OCI-LY7 (cell line): ENCODE results near the gene FAM89B. TPM values are rescaled to one million over a fixed set of nuclear protein-coding genes. Genes with fewer than 3 reads are reported as not detected.

Source experiments
- BruUV-seq: library from RNA; stranded (reverse); fragments of 400-500 nt; replicated peaks from 2 replicates; lab custom pipeline; 2021; lab: Mats Ljungman, UMichigan
- CTCF ChIA-PET: fragments of 300-600 bp; sonication (Branson Sonifier 250); formaldehyde crosslinking; loops from one replicate; lab custom pipeline; 2022; ENCODE audit warnings: antibody characterized with exemption; ENCODE audit not compliant: unreplicated experiment; lab: Charles Lee
- POLR2A ChIA-PET: fragments of 300-600 bp; sonication (Branson Sonifier 250); formaldehyde crosslinking; loops from one replicate; lab custom pipeline; 2022; ENCODE audit warnings: antibody characterized with exemption; lab: Charles Lee
- DNase-seq: peaks from one replicate; pipeline ENCODE4 v3.0.0-alpha.2; 2015; ENCODE audit warnings: low spot score
- H2AFZ ChIP-seq: fragments of 200-600 bp; sonication (generic), shearing (Covaris generic); 2 replicates; pipeline ENCODE4 v1.6.1; 2014; ENCODE audit warnings: mild to moderate bottlenecking, antibody characterized with exemption, low read length, moderate library complexity
- H3K27ac ChIP-seq: fragments of 200-600 bp; sonication (generic); 2 replicates; pipeline ENCODE4 v1.5.1; 2014; ENCODE audit warnings: mixed run types, low read depth, mild to moderate bottlenecking, moderate library complexity, low read length, inconsistent platforms; ENCODE audit not compliant: poor library complexity, severe bottlenecking
- H3K36me3 ChIP-seq: fragments of 200-600 bp; sonication (generic); 2 replicates; pipeline ENCODE4 v1.6.1; 2014; ENCODE audit warnings: mild to moderate bottlenecking, antibody characterized with exemption, low read length, moderate library complexity, mixed read lengths; ENCODE audit not compliant: insufficient read depth
- H3K4me1 ChIP-seq: fragments of 200-600 bp; sonication (generic); 2 replicates; pipeline ENCODE4 v1.5.1; 2014; ENCODE audit warnings: mild to moderate bottlenecking, low read length; ENCODE audit not compliant: insufficient read depth, poor library complexity, severe bottlenecking
- H3K4me2 ChIP-seq: fragments of 200-600 bp; sonication (generic); 2 replicates; pipeline ENCODE4 v1.6.1; 2014; ENCODE audit warnings: mild to moderate bottlenecking, low read length
- H3K4me3 ChIP-seq: fragments of 200-600 bp; sonication (generic); 2 replicates; pipeline ENCODE4 v1.5.1; 2014; ENCODE audit warnings: mild to moderate bottlenecking, low read depth, low read length; ENCODE audit not compliant: poor library complexity, severe bottlenecking
- H3K79me2 ChIP-seq: fragments of 200-600 bp; sonication (generic); 2 replicates; pipeline ENCODE4 v1.6.1; 2016; ENCODE audit warnings: low read depth, mild to moderate bottlenecking, low read length, moderate library complexity, mixed read lengths; ENCODE audit not compliant: insufficient read depth
- H3K9me2 ChIP-seq: fragments of 200-600 bp; sonication (generic); 2 replicates; pipeline ENCODE4 v1.6.1; 2016; ENCODE audit warnings: mild to moderate bottlenecking, low read length, mixed read lengths; ENCODE audit not compliant: insufficient read depth
- H3K9me3 ChIP-seq: fragments of 200-600 bp; sonication (generic); 2 replicates; pipeline ENCODE4 v1.6.1; 2014; ENCODE audit warnings: mild to moderate bottlenecking, mixed run types, low read length, mixed read lengths
- H4K20me1 ChIP-seq: fragments of 200-600 bp; sonication (generic); 2 replicates; pipeline ENCODE4 v1.6.1; 2014; ENCODE audit warnings: mild to moderate bottlenecking, antibody characterized with exemption, low read length, moderate library complexity, mixed read lengths; ENCODE audit not compliant: insufficient read depth
- EZH2phosphoT487 ChIP-seq: fragments of 200-600 bp; sonication (generic); IDR thresholded peaks from 2 replicates; pipeline ENCODE4 v1.6.1; 2018; ENCODE audit warnings: low read depth, borderline replicate concordance, mild to moderate bottlenecking, mixed run types, antibody characterized with exemption, low read length, moderate library complexity, mixed read lengths
- intact Hi-C: fragments of 100-400 bp; cut with micrococcal nuclease; formaldehyde crosslinking; loops from one replicate; pipeline ENCODE4 v1.10.0; 2022; ENCODE audit not compliant: unreplicated experiment
- total RNA-seq, 2 experiments: library from RNA; depleted of rRNA in 1 of 2; stranded (reverse); fragments of >200 nt in 1 of 2; shearing (Covaris generic) in 1 of 2; gene quantifications; 2 replicates each; pipeline ENCODE4 v1.2.3, GENCODE V29; 2014 to 2022
- TF ChIP-seq, protein P1 (sequence below): fragments of 200-600 bp; sonication (generic); conservative IDR thresholded peaks from 2 replicates; pipeline ENCODE4 v1.5.1; 2014; ENCODE audit warnings: mild to moderate bottlenecking, antibody characterized with exemption, low read length, moderate library complexity, mixed read lengths

The FAM89B gene
- total RNA-seq, 2 experiments from 2014 or later = 17.9 to 26.4 TPM

DNA sequence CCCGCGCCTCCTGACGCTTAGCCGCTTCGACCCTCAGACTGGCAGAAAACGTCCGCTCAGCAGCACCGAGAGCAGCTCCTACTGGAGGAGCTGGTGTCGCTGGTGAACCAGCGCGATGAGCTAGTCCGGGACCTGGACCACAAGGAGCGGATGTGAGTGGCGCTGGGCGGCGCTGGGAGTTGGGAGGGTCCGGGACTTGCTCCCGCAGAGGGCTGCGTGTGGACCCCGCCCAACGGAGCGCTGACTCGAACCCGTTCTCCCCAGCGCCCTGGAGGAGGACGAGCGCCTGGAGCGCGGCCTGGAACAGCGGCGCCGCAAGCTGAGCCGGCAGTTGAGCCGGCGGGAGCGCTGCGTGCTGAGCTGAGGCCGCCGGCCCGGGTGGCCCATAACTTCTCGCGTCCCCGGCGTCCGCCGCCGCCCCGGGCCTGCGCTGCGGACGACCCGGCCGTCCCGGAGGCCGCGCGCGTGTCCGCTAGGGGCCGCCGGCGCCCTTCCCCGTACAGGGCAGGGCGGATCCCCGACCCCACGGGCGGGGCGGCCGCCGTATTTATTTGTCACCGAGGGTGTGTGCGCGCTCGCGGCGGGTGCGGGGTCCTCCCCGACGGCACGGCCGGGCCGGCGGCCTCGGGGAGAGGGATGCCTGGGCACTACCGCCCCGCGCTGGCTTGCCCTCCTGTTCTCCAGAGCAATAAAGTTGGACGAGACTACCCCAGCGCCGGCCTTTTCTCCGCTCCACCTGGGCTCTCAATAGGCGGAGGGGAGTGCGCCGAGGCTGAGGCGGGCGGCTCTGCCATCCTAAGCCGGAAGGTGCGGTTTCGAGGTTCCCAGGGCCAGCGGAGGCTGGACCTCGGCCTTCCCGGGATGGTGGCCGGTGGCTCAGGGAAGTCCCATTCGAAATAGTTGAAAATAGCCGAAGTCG, 19.9 kb downstream of the FAM89B start:
- Histone ChIP-seq H3K27ac (no peak overlapping the region), H3K4me3 (no peak overlapping the region), H4K20me1 (no peaks in the 10 kb centered on the region), H3K4me2 (no peak overlapping the region), H3K4me1 (peaks cover 28% of the 10 kb centered on the region), H3K36me3 (peaks cover 14% of the 10 kb centered on the region; the same call in 1 of the 2 replicates), H3K9me3 (no peaks in the 10 kb centered on the region), H3K9me2 (no peaks in the 10 kb centered on the region), H2AFZ (no peak overlapping the region), H3K79me2 (no peaks in the 10 kb centered on the region)
- TF ChIP-seq EZH2phosphoT487 = no peak
- TF ChIP-seq, protein P1, sequence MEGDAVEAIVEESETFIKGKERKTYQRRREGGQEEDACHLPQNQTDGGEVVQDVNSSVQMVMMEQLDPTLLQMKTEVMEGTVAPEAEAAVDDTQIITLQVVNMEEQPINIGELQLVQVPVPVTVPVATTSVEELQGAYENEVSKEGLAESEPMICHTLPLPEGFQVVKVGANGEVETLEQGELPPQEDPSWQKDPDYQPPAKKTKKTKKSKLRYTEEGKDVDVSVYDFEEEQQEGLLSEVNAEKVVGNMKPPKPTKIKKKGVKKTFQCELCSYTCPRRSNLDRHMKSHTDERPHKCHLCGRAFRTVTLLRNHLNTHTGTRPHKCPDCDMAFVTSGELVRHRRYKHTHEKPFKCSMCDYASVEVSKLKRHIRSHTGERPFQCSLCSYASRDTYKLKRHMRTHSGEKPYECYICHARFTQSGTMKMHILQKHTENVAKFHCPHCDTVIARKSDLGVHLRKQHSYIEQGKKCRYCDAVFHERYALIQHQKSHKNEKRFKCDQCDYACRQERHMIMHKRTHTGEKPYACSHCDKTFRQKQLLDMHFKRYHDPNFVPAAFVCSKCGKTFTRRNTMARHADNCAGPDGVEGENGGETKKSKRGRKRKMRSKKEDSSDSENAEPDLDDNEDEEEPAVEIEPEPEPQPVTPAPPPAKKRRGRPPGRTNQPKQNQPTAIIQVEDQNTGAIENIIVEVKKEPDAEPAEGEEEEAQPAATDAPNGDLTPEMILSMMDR = no peak
- no peak for DNase-seq
- TSS peak; percentile 81 for BruUV-seq
- ChIA-PET POLR2A (interaction anchor here (0.6 to 1.2 kb wide), 3 partner anchors 11 to 28 kb away, joined by 3 to 5 read pairs (median 3); no protein-coding TSS in a partner anchor), CTCF (interaction anchor here (0.6 kb wide), 1 partner anchor 278 kb away, joined by 8 read pairs; no protein-coding TSS in a partner anchor)
- intact Hi-C loops = no loop called here

DNA sequence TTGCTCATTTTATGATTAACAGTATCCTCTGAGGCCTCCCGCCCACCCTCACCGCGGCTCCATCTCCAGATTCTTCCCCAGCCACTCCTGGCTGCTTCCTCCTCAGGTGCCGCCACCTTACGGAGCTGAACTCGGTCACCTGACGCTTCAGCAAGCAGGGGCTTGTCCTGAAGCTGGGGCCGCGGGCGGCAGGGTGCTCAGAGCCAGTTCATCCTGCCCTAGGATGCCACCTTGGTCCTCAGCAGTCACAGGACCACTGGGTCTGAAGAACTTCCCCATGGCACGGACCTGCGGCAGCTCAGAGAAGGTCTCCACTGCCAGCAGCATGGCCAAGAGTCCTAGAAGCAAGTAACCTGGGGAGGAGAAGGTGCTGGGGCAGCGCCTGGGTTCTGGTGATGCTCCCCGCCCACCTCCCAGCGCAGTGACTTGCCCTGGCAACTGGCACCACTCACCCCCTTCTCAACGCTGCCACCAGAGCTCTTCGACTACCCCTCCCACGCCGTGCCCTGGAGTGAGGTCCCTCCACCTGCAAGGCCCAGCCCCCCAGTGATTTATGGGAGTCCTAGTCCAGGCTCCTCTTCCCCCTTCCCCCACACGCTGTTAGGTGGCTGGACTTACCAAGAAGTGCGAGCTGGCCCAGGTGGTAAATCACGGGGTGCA, 20.6 kb downstream of the FAM89B start:
- Histone ChIP-seq H3K4me2 (no peak overlapping the region), H3K79me2 (no peaks in the 10 kb centered on the region), H3K9me3 (no peaks in the 10 kb centered on the region), H3K9me2 (no peaks in the 10 kb centered on the region), H3K4me1 (peaks cover 20% of the 10 kb centered on the region), H3K27ac (no peak overlapping the region), H4K20me1 (no peaks in the 10 kb centered on the region), H3K4me3 (no peak overlapping the region), H3K36me3 (peaks cover 18% of the 10 kb centered on the region; the same call in 1 of the 2 replicates), H2AFZ (no peak overlapping the region)
- DNase-seq = no peak
- TF ChIP-seq, protein P1 = no peak
- no peak for TF ChIP-seq EZH2phosphoT487
- CTCF ChIA-PET = interaction anchor here (0.6 to 1.1 kb wide), 2 partner anchors 16 to 18 kb away, joined by 3 to 4 read pairs; no protein-coding TSS in a partner anchor
- intact Hi-C loops = loop anchor here (1.0 kb wide), 1 partner anchor 52 kb away; no protein-coding TSS in a partner anchor
- POLR2A ChIA-PET = interaction anchor here (0.6 to 1.2 kb wide), 2 partner anchors 10 to 29 kb away, joined by 3 to 5 read pairs; no protein-coding TSS in a partner anchor
- BruUV-seq = no TSS peak
